HG02798 (cell line): ENCODE measurements around the gene ICE1.
"Not testable (repeated sequence)": the region's sequence is repeated elsewhere in the genome, so short reads cannot be mapped to it uniquely, and the experiment has no call there.

Experiments used
- ATAC-seq: cut with Tn5 transposase; IDR thresholded peaks from one replicate; pipeline ENCODE4 v1.9.1; 2021; ENCODE audit warnings: mild to moderate bottlenecking; ENCODE audit not compliant: unreplicated experiment, poor library complexity

The ICE1 gene

DNA sequence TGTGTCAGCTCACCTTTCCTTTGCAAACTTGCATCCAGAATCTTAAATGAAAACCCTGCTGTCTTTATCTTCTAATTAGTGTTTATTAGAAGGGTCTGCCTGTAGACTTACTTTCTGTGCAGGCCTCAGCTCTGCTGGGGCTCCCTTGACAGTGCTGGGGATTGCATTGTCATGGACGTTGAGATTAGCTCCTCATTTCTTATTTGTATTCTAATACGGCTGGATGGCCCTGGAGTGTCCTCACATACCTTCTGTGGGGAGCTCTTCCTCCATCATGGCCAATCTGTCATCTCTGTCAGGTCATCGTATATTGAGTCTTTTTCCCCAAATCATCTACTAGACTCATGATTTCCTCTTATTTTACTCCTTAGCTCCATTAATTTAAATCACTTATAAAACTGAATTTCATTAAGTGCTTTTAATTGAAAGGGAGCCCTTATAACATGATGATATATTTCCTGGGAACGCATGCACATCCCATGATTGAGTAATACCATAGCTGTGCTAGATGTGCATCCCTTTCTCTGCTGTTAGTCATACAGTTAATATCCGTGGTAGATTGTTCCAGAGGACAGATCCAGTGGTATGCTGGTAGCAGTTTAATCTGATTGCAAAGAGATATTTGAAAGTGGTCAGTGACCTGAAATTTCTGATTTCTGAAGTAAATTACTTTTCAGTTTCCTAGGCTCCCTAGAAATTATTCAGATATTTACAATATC lies 61.6 kb downstream of the ICE1 start:
- no peak for ATAC-seq

DNA sequence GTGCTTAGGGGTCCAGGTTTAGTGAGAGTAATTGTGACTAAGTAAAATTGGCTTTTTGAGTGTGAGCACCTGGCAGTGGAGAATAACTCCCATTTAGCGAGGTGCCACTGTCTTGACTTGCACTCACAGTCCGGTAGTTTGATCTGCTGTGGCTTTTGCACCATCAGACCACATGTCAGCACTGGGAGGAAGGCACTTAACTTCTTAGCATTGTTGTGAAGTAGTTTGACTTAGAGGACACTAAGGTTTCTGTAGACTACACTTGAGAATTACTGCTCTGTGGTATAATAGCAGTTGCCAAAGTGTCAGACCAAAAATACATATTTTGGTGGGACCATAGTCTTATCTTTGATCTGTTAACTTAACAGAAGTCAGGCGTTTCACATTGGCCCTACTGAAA lies 63.6 kb downstream of the ICE1 start:
- ATAC-seq = no peak

- no peak for ATAC-seq
Observed at GRCh38 chr5:5487585-5488360, 65.3 kb downstream of the ICE1 start.

DNA sequence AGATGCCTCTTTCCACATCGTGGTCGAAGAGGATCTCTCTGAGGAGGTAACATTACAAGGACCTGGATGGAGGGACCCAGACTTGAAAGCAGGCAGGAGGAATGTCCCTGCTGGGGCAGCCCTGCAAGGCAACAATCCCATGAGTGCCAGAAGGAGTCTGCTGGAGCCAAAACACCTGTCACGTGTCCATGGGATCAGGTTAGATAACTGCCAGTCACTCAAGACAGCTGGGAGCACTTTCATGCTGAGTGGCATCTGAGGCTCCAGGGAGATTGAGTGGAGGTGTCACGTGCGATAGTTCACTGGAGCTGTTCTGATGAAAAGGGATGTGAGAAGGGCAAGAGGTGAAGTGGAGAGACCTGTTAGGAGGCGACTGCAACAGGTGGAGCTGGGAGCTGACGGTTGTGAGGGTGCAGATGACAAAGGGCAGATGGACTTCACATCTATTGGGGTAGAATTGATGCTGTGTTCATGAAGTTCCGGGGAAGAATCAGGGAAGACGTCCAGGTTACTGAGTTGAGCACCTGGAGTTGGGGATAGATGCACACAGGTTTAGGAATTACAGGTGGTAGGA lies 68.4 kb downstream of the ICE1 start:
- no peak for ATAC-seq

GRCh38 chr5:5492087-5492933 lies 69.8 kb downstream of the ICE1 start:
- peak; percentile 44 for ATAC-seq

GRCh38 chr5:5492934-5493271 lies 70.4 kb downstream of the ICE1 start:
- ATAC-seq = not testable (repeated sequence)

- ATAC-seq = peak; percentile 74
Observed at GRCh38 chr5:5494489-5495402, 72.3 kb downstream of the ICE1 start.

GRCh38 chr5:5497152-5497788 lies 74.8 kb downstream of the ICE1 start:
- ATAC-seq = peak; percentile 58

- no peak for ATAC-seq
Observed at GRCh38 chr5:5499442-5499841, 77.0 kb downstream of the ICE1 start.

DNA sequence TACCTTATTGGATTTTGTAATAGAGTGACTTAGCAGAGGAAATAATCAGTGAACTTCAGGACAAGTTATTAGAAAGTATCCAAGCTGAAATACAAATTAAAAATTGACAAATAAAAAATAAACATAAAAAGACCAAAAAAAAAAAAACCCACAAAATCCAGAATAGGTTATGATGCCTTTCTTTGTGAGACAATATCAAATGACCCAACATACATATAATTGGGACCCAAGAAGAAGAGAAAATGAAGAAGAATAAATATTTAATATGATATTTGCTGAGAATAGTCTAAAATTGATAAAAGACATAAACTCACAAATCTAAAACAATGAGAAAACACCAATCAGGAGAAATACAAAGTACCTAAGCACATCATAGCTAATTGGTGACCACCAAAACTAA lies 81.8 kb downstream of the ICE1 start:
- ATAC-seq = no peak

DNA sequence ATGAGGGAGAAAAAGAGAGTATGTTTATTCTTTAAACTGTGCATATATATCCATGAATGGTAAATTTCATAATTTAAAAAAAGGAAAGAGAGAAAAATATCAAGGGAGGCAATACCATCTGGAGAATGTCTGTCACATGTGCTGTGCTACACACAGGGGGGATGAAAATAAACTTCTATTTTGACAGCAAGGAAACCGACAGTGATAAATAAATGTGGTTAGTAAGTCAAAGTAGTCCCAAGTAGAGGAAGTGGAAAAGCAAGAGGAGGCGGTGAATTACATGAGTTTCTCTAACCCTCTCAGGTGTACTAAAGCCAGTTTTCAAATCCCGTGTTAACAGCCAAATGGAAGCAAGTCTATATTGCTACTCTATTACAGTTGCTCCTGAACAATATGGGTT lies 83.3 kb downstream of the ICE1 start:
- no peak for ATAC-seq

GRCh38 chr5:5508391-5508790 lies 85.9 kb downstream of the ICE1 start:
- ATAC-seq = no peak

- no peak for ATAC-seq
Observed at GRCh38 chr5:5511904-5512416, 89.5 kb downstream of the ICE1 start.

DNA sequence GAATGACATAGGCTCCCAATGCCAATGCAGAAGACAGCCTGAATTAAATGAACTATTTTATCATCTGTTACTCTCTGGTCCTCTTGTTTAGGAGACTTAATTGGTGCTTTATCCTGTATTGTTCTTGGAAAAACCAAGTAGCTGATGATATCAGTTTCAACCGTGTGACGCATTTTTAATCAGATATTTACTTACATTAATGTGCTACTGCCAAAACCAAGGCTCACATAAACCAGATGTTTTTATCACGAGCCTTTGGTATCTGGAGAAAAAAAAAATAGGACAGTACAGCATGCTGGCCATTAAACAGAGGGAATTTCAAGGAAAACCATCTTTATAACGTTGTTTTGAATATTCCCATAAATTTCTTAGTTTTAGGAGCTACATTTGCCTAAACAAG lies 90.1 kb downstream of the ICE1 start:
- ATAC-seq = no peak

DNA sequence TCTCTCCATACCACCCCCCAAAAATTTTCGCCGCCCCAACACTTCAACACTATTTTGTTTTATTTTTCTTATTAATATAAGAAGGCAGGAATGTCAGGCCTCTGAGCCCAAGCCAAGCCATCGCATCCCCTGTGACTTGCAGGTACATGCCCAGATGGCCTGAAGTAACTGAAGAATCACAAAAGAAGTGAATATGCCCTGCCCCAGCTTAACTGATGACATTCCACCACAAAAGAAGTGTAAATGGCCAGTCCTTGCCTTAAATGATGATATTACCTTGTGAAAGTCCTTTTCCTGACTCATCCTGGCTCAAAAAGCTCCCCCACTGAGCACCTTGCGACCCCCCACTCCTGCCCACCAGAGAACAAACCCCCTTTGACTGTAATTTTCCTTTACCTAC lies 98.1 kb downstream of the ICE1 start:
- ATAC-seq = not testable (repeated sequence)

- no peak for ATAC-seq
Observed at GRCh38 chr5:5521029-5521428, 98.6 kb downstream of the ICE1 start.

- no peak for ATAC-seq
Observed at GRCh38 chr5:5521478-5521877, 99.0 kb downstream of the ICE1 start.

- ATAC-seq = no peak
Observed at GRCh38 chr5:5522336-5522735, 99.9 kb downstream of the ICE1 start.

- ATAC-seq = peak; percentile 90
Observed at GRCh38 chr5:5523066-5523505, 100.6 kb downstream of the ICE1 start.
